Activated naive CD8-positive, alpha-beta T cell (primary cell): ENCODE data around the gene EP400.

Experiments used
- H3K27ac Mint-ChIP-seq: one replicate; pipeline ENCODE4 v1.8.0; 2021; ENCODE audit warnings: mixed read lengths
- H3K27me3 Mint-ChIP-seq: one replicate; pipeline ENCODE4 v1.8.0; 2021; ENCODE audit warnings: mixed read lengths
- H3K36me3 Mint-ChIP-seq: one replicate; pipeline ENCODE4 v1.8.0; 2021; ENCODE audit warnings: mixed read lengths
- H3K4me1 Mint-ChIP-seq: one replicate; pipeline ENCODE4 v1.8.0; 2021; ENCODE audit warnings: low read depth, mixed read lengths
- H3K4me3 Mint-ChIP-seq: one replicate; pipeline ENCODE4 v1.8.0; 2021; ENCODE audit warnings: mild to moderate bottlenecking, mixed read lengths
- H3K9me3 Mint-ChIP-seq: one replicate; pipeline ENCODE4 v1.8.0; 2021; ENCODE audit warnings: low read depth, mixed read lengths

Gene EP400

DNA sequence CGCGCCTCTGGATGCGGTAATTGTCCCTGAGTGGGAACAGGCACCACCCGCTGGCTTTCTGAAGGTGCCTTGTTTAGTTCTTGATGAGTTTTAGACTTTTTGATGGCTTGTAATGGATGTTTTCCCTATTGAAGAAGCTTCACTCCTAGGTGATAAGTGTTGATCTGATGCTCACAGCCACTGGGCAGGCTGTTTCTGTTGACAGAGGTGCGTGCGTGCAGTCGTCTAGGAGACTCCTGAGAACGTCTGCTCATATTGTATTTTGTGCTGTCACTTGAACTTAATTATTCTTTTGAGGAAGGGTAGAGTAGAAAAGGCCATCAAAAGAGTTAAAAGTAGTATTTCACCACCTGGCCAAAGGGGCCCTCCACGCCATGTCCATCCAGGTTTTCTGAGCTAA is 70.5 kb downstream of the EP400 start:
- Mint-ChIP-seq H3K27me3 (no peaks in the 10 kb centered on the region), H3K4me1 (no peaks in the 10 kb centered on the region), H3K9me3 (no peaks in the 10 kb centered on the region), H3K36me3 (peaks cover 9% of the 10 kb centered on the region), H3K27ac (peak overlapping the region; percentile 73), H3K4me3 (no peak overlapping the region)

DNA sequence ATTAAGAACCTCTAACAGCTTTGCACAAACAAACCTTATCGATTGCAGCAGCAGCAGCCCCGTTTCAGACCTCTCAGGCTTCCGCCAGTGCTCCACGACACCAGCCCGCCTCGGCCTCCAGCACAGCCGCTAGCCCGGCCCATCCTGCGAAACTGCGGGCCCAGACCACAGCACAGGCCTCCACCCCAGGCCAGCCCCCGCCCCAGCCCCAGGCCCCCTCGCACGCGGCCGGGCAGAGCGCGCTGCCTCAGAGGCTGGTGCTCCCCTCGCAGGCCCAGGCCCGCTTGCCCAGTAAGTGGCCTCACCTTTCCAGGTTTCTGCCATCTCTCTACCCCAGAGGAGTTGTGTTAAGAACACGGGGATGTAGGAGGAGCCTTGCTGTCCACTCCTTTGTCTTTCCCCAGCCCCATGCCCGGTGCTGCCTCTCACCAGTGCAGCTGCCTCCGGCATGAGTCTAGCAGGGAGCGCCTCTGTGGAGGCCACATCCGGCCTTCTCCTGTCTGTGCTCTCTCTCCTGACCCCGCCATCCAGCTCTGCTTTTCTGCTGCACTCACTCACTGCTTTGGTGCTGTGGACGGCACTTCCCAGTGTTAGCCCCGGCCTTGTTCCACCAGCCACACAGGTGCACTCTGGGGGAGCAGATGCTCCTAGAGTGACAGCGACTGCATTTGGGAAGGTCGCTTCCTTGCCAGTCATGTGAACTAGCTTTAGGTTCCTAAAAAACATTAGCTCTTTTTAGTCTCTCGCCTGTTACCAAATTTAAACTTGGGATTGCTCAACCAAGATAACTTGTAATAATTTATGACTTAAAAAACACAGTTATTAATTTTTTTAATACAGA is 71.5 kb downstream of the EP400 start:
- Mint-ChIP-seq H3K36me3 (peaks cover 9% of the 10 kb centered on the region), H3K27me3 (no peaks in the 10 kb centered on the region), H3K4me3 (no peak overlapping the region), H3K4me1 (no peaks in the 10 kb centered on the region), H3K9me3 (no peaks in the 10 kb centered on the region), H3K27ac (no peak overlapping the region)

DNA sequence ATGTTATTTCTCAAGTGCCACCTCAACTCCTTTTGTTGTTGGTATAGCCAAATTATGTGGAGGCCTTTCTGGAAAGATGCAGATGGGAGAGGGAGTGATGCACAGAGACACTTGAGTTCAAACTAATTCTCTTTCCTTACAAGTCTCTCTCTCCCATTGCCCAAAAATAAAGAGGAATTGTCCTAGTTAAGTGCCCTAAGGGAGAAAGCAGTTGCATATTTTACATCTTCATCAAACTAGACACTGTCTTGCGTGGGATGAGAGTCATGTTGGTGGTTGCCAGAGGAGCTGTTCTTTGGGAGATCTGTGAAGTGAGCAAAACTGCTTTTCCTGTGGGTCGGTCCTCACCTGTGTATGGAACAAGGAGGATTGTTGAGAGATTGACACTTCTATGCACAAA is 72.2 kb downstream of the EP400 start:
- Mint-ChIP-seq H3K9me3 (no peaks in the 10 kb centered on the region), H3K4me1 (no peaks in the 10 kb centered on the region), H3K27me3 (no peaks in the 10 kb centered on the region), H3K36me3 (peaks cover 9% of the 10 kb centered on the region), H3K27ac (peak overlapping the region; percentile 42), H3K4me3 (no peak overlapping the region)

DNA sequence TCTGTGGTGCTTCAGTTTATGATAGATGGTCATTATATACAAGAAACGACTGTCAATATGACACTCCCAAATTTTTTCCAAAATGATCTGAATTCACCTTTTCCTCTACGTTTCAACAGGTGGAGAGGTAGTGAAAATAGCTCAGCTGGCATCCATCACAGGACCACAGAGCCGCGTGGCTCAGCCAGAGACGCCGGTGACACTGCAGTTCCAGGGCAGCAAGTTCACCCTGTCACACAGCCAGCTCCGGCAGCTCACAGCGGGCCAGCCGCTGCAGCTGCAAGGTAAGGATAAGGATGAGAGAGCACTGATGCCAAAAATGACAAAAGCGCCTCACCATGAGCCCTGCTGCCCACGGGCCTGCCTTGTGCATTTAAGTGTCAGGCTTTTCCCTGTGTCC is 73.9 kb downstream of the EP400 start:
- H3K4me3 Mint-ChIP-seq = no peak overlapping the region
- H3K9me3 Mint-ChIP-seq = no peaks in the 10 kb centered on the region
- peaks cover 9% of the 10 kb centered on the region for H3K36me3 Mint-ChIP-seq
- no peaks in the 10 kb centered on the region for H3K27me3 Mint-ChIP-seq
- no peak overlapping the region for H3K27ac Mint-ChIP-seq
- H3K4me1 Mint-ChIP-seq = no peaks in the 10 kb centered on the region

DNA sequence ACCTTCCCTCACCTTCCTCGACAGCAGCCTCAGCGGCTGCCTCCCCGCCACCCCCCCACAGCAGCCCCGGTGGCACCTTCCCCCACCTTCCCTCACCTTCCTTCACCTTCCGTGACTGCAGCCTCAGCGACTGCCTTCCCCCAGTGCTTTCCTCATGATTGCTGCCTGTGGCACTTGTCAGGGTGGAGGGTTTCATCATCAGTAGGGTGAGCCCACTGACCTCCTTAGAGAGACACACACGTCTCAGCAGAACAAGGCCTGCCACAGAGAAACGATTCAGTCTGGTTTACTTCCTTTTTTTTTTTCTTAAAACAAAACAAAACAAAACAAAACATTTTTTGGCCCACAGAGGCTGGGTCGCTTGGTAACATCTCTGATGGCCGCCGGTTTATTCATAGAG is 75.0 kb downstream of the EP400 start:
- H3K9me3 Mint-ChIP-seq = no peaks in the 10 kb centered on the region
- no peak overlapping the region for H3K27ac Mint-ChIP-seq
- H3K36me3 Mint-ChIP-seq = peaks cover 10% of the 10 kb centered on the region
- H3K4me1 Mint-ChIP-seq = no peaks in the 10 kb centered on the region
- no peak overlapping the region for H3K4me3 Mint-ChIP-seq
- H3K27me3 Mint-ChIP-seq = no peaks in the 10 kb centered on the region

DNA sequence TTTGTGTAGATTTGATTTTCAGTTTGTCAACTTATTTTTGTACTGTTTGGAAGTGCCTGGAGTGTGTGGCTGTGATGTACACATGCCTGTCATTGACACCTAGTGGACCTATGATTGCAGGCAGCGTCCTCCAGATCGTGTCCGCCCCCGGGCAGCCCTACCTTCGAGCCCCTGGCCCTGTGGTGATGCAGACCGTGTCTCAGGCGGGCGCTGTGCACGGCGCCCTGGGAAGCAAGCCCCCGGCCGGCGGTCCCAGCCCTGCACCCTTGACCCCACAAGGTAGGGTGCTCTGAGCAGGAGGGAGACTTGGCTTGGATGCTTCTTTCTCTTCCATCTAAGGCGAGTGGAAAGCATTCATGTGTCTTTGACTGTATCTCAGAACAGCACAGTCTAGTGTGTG is 75.8 kb downstream of the EP400 start:
- Mint-ChIP-seq H3K27ac (no peak overlapping the region), H3K9me3 (no peaks in the 10 kb centered on the region), H3K27me3 (no peaks in the 10 kb centered on the region), H3K4me3 (no peak overlapping the region), H3K4me1 (no peaks in the 10 kb centered on the region), H3K36me3 (peaks cover 10% of the 10 kb centered on the region)

DNA sequence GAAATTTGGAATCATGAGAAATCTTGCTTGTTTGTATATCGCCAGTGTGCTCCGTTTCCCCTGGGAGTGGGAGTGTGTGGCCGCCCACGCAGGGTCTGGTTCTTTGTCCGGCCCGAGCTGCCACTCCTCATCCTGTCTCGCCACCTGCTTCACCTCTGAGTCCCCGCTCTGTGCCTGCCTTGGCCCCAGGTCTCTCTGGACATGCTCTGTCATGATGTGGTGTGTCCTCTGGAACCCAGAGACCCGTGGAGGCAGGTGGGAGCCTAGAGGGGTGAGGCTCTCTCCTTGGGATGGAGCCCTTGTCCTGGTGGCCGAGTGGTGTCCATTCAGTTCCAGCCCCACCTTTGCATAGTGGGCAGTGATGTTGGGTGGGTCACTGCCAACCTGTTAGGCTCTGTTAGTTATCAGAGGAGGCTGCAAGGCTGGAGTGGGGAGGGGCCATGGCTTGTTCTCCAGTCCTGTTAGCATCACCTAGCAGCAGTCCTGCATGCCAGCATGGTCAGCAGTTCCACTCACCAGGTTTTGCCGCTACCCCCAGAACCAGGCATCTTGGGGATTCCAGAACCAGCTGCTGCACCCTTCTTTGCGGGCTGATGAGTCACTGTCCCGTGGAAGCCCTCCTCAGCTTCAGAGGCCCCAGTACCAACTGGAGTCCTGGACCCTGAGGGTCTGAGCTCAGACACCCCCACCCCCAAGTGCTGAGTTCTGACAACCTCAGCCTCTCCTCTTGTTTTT is 76.5 kb downstream of the EP400 start:
- Mint-ChIP-seq H3K4me3 (no peak overlapping the region), H3K27ac (no peak overlapping the region), H3K27me3 (no peaks in the 10 kb centered on the region), H3K36me3 (peaks cover 12% of the 10 kb centered on the region), H3K9me3 (no peaks in the 10 kb centered on the region), H3K4me1 (no peaks in the 10 kb centered on the region)

DNA sequence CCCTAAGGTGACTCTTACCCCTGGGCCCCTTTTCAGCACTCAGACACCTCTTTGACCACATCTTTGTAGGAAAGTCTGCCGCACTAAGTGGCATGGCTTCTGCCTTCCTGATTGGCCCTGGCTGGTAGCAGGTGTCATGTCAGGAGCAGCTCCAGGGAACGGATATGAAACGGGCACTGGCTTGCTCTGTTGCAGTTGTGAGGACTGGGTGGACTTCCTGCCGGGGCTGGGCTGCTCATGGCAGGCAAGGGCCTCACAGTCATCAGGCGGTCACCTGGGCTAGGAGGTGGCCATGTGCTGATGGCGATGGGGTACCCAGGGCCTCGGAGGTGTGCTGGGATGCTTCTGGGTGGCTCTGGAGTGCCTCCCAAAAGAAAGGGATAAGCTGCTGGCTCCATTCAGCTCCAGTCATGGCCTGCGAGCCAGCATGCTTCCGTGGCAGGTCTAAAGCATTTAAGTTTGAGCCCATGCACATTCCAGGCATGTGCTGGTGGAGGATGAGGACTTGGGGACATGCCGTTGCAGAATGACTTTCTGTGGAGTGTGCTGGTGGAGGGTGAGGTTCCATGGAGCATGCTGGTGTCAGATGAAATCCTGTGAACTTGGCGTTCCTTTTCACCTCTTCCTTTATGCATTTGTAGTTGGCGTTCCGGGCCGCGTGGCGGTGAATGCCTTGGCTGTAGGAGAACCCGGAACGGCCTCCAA is 77.2 kb downstream of the EP400 start:
- Mint-ChIP-seq H3K27me3 (no peaks in the 10 kb centered on the region), H3K9me3 (no peaks in the 10 kb centered on the region), H3K4me1 (no peaks in the 10 kb centered on the region), H3K36me3 (peaks cover 14% of the 10 kb centered on the region), H3K27ac (no peak overlapping the region), H3K4me3 (no peak overlapping the region)

DNA sequence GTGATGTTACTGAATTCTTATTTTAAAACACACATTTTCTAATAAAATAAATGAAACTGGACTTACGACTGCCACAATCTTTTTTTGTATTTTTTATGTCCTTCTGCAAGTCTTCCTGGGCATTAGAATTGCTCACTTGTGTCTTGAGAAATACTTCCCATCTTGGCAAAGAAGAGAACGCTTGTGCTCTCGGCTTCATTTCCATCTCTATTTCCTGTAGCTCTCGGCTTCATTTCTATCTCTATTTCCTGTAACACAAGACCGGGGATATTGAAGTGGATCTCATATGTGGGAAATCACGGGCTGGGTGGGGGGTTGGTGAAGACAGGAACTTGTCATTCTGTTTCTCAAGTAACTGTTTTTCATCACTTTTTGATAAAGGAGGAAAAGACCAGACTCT is 77.9 kb downstream of the EP400 start:
- no peaks in the 10 kb centered on the region for H3K4me1 Mint-ChIP-seq
- no peak overlapping the region for H3K27ac Mint-ChIP-seq
- no peaks in the 10 kb centered on the region for H3K27me3 Mint-ChIP-seq
- no peaks in the 10 kb centered on the region for H3K9me3 Mint-ChIP-seq
- peaks cover 11% of the 10 kb centered on the region for H3K36me3 Mint-ChIP-seq
- no peak overlapping the region for H3K4me3 Mint-ChIP-seq

DNA sequence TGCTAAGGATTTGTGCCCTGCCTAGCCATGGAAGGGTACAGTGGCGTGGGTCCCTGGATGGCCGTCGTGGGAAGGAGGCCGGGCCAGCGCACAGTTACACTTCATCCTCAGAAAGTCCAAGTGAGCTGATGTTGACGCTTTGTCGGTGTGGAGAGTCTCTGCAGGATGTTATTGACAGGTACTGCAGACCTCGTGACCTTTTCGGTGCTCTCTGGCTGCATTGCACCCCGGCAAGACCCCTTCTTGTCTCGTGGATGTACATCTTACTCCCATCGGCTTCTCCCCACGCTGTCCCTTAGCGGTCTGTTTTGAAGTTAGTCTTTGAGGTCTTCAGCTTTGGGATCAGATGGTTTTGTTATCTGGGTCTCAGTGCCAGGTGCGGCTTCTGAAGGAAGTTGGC is 78.4 kb downstream of the EP400 start:
- no peaks in the 10 kb centered on the region for H3K4me1 Mint-ChIP-seq
- no peak overlapping the region for H3K4me3 Mint-ChIP-seq
- H3K27ac Mint-ChIP-seq = no peak overlapping the region
- H3K27me3 Mint-ChIP-seq = no peaks in the 10 kb centered on the region
- peaks cover 11% of the 10 kb centered on the region for H3K36me3 Mint-ChIP-seq
- no peaks in the 10 kb centered on the region for H3K9me3 Mint-ChIP-seq

DNA sequence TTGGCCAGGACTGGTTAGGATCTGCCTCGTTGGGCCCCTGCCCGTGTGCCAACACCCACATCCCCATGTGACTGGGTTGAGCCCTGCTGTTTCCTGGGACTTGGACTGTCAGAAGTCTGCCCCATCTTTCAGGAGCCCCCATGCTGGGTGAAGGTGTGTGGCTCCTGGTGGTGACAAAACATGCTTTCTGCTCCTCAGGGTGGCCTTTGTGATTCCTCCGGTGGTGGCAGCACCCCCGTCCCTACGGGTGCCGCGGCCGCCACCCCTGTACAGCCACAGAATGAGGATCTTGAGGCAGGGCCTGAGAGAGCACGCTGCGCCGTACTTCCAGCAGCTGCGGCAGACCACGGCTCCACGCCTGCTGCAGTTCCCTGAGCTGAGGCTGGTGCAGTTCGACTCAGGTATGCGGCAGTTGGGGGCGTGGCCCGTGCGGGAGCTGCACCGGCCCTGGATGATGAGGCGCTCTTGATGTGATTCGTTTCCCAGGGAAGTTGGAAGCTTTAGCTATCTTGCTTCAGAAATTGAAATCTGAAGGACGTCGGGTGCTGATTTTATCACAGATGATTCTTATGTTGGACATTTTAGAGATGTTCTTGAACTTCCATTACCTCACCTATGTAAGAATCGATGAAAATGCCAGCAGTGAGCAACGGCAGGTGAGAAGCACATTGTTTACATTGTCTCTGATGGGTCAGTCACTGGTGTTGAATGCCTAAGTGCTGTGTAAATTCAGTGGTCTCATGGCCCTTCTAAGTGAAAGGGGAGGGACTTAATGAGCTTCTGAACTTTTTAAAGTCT is 80.0 kb downstream of the EP400 start:
- no peaks in the 10 kb centered on the region for H3K27me3 Mint-ChIP-seq
- no peaks in the 10 kb centered on the region for H3K9me3 Mint-ChIP-seq
- H3K27ac Mint-ChIP-seq = no peak overlapping the region
- H3K36me3 Mint-ChIP-seq = peaks cover 13% of the 10 kb centered on the region
- no peaks in the 10 kb centered on the region for H3K4me1 Mint-ChIP-seq
- no peak overlapping the region for H3K4me3 Mint-ChIP-seq

DNA sequence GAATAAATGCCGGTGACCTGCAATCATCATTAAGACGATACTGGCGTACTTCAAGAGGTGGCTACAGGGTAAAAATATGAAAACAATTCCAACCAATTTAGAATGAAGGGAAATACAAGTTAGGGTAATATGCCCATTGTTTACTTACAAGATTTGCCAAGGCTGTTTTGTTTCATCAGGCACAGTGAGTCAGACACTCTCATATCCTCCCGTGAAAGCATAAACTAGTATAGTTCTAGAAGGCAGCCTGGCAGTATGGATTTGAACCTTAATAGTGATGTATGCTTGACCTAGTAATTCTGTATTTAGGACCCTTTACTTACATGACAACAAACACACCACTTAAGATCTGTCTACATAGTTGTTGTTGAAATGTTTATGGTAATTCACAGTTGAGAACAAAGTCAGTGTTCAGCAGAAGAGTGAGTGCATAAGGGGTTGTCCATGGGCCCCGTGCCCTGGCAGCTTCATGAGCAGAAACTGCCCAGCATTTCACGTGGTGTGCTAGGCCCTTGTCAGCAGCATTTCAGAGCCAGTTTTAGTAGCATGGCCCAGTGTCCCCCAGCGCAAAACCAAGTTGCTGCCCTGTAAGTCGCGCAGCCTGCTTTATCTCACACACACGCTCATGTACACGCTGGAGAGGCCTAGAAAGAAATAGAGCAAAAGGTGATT is 80.8 kb downstream of the EP400 start:
- no peak overlapping the region for H3K27ac Mint-ChIP-seq
- H3K27me3 Mint-ChIP-seq = no peaks in the 10 kb centered on the region
- H3K4me1 Mint-ChIP-seq = no peaks in the 10 kb centered on the region
- H3K4me3 Mint-ChIP-seq = no peak overlapping the region
- peaks cover 16% of the 10 kb centered on the region for H3K36me3 Mint-ChIP-seq
- no peaks in the 10 kb centered on the region for H3K9me3 Mint-ChIP-seq

DNA sequence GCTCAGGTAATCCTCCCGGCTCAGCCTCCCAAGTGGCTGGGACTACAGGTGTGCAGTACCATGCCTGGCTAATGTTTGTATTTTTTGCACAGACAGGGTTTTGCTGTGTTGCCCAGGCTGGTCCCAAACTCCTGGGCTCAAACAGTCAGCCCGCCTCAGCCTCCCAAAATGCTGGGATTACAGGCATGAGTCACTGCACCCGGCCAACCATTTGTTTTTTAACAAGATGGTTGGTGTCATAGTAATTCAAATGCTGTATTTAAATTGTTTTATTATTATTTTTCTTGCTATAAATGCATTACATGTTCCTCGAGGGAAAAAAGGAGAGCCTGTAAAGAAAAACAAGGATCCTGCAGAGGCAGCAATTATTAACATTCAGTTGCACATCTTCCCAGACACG is 83.9 kb downstream of the EP400 start:
- no peak overlapping the region for H3K27ac Mint-ChIP-seq
- H3K4me1 Mint-ChIP-seq = no peaks in the 10 kb centered on the region
- H3K36me3 Mint-ChIP-seq = peaks cover 21% of the 10 kb centered on the region
- H3K4me3 Mint-ChIP-seq = no peak overlapping the region
- H3K9me3 Mint-ChIP-seq = no peaks in the 10 kb centered on the region
- no peaks in the 10 kb centered on the region for H3K27me3 Mint-ChIP-seq

DNA sequence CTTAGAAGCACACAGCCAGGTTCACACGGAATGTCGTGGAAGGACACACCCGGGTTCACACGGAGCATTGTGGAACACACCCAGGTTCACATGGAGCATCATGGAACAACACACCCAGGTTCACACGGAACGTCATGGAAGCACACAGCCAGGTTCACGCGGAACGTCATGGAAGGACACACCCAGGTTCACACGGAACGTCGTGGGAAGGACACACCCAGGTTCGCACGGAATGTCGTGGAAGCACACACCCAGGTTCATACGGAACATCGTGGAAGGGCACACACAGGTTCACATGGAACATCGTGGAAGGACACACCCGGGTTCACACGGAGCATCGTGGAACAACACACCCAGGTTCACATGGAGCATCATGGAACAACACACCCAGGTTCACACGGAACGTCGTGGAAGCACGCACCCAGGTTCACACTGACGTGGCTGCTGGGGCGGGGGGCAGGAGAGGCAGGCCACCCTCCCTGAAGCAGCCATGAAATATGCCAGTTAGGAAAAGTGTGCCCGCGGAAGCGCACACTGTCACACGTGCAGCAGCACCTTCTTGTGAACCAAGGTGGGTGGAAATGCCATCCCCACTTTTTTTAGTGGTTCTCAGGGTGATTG is 86.4 kb downstream of the EP400 start:
- no peaks in the 10 kb centered on the region for H3K27me3 Mint-ChIP-seq
- no peak overlapping the region for H3K4me3 Mint-ChIP-seq
- no peaks in the 10 kb centered on the region for H3K9me3 Mint-ChIP-seq
- H3K4me1 Mint-ChIP-seq = no peaks in the 10 kb centered on the region
- no peak overlapping the region for H3K27ac Mint-ChIP-seq
- H3K36me3 Mint-ChIP-seq = peaks cover 16% of the 10 kb centered on the region
